Dedifferentiated amniotic fluid mesenchymal stem cell (primary cell): ENCODE results near the gene CDH23.
"Not testable (repeated sequence)": the region's sequence is repeated elsewhere in the genome, so short reads cannot be mapped to it uniquely, and the experiment has no call there.

Experiments used
- DNase-seq: peaks from one replicate; pipeline ENCODE4 v3.0.0-alpha.2; 2016; ENCODE audit errors: extremely low spot score

The CDH23 gene

GRCh38 chr10:71582506-71583475, 186.1 kb downstream of the CDH23 start:
- no peak for DNase-seq

- DNase-seq: no peak
Measured at GRCh38 chr10:71584461-71584860, 187.7 kb downstream of the CDH23 start.

DNA sequence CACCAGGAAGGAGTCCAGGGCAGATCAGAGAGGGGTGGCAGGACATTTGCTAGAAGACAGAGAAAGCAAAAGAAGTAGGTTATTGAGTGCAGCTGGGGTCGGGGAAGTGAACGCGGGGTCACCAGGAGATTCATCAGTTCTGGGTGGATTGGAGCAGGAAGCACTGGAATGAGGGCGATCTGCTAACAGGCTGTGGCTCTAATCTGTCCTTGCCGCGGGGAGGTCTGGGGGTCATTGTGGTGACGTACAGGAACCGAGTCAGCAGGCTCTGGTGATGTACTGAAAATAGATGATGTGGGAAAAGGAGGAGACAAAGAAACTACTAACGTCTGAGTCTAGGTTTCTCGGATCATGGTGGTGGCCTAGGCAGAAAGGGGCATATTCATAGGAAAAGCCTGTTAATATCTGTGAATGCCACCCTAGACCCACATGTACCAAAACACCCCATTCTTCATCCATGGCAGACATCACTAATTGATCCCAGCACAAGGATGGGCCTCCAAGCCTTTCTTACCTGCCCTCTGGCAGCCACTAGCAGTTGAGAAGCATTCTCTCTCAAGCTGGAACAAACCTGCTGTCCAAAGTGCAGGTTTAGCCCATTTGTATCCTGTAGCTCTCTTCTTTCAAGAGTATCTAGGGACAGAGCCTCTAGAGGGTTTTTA, 188.3 kb downstream of the CDH23 start:
- DNase-seq: no peak

DNA sequence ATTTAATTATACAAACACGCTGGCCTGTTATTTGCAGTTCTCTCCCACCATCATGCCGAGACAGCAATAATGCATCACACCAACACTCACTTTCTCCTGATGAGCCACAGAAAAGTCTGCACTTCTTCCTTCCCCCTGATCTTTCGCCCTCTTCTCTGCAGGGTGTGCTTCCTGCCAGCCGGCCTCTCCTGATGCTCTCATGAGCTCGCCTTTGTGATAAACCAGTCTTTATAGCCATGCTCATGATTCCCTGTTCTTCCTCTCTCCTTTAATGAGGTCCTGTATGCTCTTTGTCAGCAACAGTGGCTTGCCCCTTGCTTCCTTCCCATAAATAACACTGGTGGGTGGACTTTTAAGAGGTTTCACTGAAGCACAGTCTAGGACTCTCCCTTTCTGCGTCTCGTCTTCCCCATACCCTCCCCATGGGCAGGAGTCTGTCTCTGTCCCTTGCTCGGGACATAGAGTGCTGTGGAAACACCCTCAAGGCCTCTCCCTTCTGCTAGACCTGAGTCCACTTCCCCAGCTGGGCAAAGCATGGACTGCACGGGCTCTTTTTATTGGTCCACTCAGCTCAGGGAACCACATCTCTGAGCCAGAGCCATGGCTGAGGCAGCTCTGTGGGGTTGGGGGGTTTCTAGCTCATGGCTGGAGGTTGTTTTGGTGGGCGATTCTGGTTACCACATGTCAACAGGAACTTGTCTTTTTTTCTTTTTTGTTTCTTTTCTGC, 189.0 kb downstream of the CDH23 start:
- DNase-seq: no peak

- DNase-seq: no peak
Measured at GRCh38 chr10:71587941-71588573, 191.3 kb downstream of the CDH23 start.

DNA sequence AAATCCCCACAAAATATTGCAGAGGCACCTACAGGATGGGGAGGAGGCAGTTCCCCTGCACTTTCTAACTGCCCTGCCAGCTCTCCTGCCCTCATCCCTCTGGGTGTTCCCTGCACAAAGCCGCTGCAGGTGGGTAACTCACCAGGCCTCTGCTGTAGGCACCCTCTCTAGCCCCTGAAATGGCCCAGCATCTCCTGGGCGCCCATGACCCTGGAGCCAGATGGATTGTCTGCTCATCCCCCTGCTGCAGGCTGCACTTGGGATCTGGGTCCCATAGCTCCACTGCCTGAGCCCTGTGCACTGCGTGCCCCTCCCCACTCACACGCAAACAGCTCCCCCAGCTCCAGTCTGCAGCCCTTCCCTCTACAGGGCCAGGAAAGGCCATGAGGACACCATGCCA, 192.0 kb downstream of the CDH23 start:
- DNase-seq: no peak

GRCh38 chr10:71589617-71590551, 193.2 kb downstream of the CDH23 start:
- no peak for DNase-seq

- DNase-seq: no peak
Measured at GRCh38 chr10:71590781-71591350, 194.1 kb downstream of the CDH23 start.

DNA sequence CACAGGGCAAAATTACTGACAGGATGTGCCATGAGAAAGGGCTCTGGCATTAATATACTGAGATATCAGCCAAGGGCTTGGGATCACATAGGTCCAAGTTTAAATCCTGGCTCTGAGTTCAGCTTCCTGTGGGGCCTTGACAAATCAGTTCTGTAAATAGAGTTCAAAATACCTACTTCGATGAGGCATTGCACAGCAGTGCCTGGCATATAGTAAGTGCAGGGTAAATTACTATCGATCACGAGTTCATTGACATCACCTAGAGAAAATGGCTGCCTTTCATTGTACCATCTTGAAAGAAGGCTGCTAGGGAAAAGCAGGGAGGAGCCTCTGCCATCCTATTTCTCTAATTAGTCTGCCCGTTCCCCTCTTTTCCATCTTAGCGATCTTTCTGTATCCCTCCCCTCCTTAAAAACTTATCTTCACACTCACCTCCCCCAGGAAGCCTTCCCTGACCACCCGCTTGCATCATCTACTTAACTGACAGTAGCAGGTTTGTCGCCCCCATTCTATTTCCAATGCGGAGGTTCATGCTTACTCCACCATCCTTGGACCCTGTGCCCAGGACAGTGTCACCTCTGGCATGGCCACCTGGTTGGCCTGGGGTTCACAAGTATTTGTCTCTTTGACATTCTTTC, 198.3 kb downstream of the CDH23 start:
- no peak for DNase-seq

DNA sequence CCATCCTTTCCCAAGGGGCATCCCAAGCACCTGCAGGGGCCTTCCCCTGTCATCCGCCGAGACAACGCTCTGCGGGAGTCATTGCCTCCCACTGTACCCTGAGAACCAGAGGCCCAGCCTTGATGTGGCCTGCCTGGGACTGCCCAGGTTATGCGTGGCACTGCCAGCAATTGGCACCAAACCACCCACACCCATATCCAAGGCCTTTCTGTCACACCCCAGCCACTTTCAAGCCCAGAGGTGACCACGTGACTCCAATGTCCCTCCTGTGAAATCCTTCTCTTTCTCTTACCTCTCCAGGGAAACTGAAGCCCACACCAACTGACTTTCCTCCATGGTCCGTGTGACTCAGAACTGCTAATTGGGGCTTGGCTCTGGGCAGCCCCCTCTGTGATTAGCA, 198.9 kb downstream of the CDH23 start:
- DNase-seq: no peak

- DNase-seq: no peak
Measured at GRCh38 chr10:71596127-71596526, 199.4 kb downstream of the CDH23 start.

DNA sequence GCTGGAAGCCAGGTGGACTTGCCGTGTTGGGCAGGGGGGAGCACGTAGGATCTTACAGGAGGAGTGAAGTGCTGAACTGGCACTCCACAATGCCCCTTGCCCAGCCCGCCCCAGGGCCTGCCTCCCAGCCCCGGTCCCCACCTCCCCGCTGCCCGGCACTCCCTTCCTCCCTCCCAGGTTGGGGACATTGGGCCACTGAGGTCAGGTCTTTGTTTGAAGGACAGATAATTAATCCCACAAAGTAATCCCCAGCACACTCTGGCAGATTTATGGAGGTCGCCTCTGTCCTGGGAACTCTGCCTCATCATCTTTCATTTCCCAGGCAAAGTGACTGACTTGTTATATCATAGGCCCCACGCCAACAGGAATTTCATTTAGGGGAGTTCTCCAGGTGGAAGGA, 200.0 kb downstream of the CDH23 start:
- DNase-seq: no peak

- no peak for DNase-seq
Measured at GRCh38 chr10:71597821-71598498, 201.2 kb downstream of the CDH23 start.

- DNase-seq: no peak
Measured at GRCh38 chr10:71598621-71599055, 201.9 kb downstream of the CDH23 start.

DNA sequence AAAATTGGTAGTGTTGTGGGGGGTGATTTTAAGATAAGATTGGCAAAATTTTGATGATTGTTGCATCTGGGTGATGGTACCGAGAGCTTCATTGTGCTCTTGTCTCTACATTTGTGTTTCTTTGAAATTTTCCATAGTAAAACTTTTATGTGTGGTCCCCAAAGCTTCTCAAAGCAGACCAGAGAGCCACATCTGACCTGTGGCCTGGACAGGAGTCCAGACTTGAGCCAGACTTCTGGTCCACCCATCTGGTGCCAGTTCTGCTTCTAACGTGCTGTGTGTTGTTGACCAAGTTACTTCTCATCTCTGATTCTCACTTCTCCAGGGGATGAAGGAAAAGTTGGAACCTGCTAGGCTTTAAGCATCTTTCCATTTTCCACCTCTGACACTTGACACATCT, 202.8 kb downstream of the CDH23 start:
- DNase-seq: no peak

GRCh38 chr10:71600242-71600641, 203.5 kb downstream of the CDH23 start:
- DNase-seq: not testable (repeated sequence)

DNA sequence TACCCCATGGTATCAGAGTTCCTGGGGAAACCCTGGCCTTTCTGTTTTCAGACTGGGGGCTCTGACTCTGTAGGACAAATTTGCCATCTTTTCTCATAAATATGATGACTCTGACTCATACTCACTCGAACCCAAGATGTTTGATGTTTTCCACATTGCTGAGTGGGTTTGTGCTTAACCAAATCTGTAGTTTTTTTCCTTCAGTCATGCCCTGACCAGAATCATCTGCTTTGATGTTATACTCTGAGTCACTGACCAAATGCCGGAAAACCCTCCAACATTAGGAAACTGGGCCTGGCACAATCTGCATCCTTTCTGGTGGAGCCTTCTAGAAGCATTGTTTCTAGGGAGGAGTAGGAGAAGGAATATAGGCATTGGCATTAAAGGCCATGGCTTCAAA, 204.1 kb downstream of the CDH23 start:
- peak; percentile 71 for DNase-seq

DNA sequence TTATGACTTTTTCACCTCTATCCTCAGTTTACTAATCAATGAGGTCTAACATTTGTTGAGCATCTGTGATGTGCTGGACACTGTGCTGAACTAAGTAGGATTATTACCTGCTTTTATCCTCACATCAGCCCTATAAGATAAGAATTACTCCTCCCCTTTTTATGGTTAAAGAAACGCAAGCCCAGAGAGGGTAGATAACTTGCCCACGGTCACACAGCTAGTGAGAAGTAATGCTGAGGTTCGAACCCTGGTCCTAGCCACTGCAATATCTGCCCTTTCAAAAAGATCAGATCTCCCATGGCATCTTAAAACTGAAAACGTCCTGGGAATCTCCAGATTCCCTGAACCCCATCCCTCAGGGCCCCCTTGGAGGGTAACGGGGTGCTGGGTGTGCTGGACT, 204.6 kb downstream of the CDH23 start:
- no peak for DNase-seq

GRCh38 chr10:71603150-71603549, 206.4 kb downstream of the CDH23 start:
- DNase-seq: no peak
